Iris pigment epithelial cell (primary cell): ENCODE data around the gene PFKFB4.
A peak's percentile ranks its signal among the peaks of the same experiment; 100 is the strongest.
"Not testable (repeated sequence)": the region's sequence is repeated elsewhere in the genome, so short reads cannot be mapped to it uniquely, and the experiment has no call there.

Source experiments
- DNase-seq: peaks from one replicate; pipeline ENCODE4 v3.0.0-alpha.2; 2011; ENCODE audit warnings: low read depth

Gene PFKFB4

GRCh38 chr3:48530701-48531100 lies 25.9 kb downstream of the PFKFB4 start:
- not testable (repeated sequence) for DNase-seq

GRCh38 chr3:48528754-48529153 lies 27.8 kb downstream of the PFKFB4 start:
- peak; percentile 40 for DNase-seq

DNA sequence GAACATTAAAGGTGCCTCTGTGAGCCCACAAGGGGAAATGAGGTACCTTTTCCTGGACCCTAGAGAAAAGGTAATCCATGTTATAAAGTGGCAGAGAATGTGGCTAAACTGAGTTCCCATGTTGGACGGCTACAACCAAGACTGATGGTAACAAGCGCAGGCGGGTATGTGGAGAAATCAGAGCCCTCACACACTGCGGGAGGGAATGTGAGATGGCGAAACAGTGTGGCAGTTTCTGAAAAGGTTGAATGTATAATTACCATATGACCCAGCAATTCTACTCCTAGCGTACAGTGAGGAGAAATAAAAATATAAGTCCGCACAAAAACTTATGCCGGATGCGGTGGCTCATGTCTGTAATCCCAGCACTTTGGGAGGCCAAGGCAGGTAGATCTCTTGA lies 28.6 kb downstream of the PFKFB4 start:
- DNase-seq = no peak

GRCh38 chr3:48524970-48525369 lies 31.6 kb downstream of the PFKFB4 start:
- DNase-seq = no peak

DNA sequence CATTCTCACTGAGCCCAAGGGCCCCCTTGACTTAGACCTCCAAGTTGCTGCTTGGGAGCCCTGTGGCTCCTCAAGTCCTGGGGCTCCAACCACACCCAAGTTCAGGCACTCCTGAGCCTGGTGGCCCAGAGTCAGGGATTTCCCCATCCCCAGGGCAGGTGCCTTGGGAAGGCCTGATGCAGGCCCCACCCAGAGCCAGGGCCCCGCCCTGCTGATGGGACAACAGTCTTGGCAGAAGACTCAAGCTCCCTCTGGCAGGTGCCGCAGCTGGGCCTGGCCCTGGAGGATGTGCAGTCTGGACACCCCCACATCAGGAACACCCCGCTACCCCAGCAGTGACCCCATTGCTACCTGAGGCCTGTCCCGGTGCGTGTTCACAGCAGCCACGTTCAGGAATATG lies 35.0 kb downstream of the PFKFB4 start:
- no peak for DNase-seq

DNA sequence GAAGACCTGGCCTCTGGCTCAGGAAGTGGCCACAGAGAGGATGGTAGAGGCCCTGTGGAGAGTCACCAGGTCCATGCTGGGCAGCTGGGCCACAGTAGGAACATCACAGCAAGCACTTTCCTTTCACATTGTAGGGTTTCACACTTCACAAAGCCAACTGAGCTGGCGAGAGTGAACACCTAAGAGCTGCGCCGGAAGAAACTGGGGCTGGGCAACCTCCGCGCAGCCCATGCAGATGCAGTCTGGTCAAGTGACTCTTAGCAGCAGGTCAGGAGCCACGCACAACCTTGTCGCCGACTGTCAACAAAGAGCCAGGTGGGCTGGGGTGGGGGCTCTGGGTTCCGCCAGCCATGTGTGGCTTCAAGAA lies 37.3 kb downstream of the PFKFB4 start:
- DNase-seq = no peak

DNA sequence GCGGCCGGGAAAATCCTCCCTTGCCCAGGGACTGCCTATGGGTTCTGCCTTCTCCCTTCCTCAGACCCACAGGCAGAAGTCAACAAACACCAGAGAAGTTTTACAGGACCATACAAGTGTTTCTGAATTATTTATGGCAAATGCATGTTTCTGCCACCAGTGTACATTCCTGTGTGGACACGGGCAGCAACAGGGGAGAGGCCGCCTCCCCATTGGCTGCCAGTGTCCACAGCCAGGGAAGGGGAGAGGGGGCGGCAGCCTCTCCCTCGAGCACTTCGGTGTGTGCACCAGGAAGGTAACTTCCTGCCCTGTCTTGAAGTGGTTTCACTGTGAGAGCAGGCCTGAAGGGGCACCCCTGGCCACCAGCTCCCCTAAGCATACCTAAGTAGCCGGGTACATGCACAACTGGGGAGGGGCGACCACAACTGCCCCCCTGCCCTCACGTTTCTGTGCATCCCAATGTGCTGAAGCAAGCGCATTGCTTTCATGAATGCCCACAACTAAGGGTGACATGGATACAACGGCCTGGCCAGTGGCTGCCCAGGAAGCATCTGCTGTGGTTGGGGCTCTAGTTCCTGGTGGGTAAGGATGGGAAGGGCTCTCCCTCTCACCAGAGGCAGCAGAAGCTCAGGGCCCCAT lies 37.8 kb downstream of the PFKFB4 start:
- DNase-seq = no peak

DNA sequence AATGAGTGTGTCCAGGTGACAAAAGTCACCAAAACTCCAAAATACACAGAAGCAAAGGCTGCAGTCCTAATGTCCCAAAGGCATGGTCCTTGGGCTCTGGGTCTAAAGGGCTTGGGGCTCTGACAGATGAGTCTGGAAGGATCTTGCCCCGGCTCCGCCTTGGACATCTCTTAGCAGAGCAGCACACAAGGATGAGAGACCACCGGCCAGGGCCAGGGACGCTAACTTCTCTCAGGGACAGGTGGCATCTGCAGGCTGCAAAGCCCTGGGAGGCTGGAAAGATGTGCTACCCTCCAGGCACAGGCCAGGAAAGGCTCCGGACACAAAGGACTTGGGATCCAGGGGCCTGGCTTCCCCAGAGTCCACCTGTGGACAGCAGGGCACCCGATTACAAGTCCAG lies 38.5 kb downstream of the PFKFB4 start:
- DNase-seq = no peak

DNA sequence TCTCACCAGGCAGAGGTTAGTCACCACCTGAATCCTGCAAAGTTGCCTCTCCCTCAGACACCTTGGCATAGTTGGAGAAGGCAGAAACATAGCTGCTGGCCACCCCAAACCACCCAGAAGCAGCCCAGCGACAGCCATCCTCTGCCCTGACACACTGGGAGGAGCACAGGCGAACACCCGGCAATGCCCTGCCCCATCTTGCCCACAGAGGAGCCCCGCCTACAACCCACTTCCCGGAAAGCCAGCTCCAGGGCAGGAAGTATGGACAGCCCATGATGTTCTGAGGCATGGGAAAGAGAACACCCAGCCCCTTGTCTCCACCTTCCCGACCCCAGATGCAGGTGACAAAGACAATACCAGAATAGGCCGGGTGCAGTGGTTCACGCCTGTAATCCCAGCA lies 40.0 kb downstream of the PFKFB4 start:
- DNase-seq = no peak

- no peak for DNase-seq
Measured at GRCh38 chr3:48514431-48515227, 42.0 kb downstream of the PFKFB4 start.

DNA sequence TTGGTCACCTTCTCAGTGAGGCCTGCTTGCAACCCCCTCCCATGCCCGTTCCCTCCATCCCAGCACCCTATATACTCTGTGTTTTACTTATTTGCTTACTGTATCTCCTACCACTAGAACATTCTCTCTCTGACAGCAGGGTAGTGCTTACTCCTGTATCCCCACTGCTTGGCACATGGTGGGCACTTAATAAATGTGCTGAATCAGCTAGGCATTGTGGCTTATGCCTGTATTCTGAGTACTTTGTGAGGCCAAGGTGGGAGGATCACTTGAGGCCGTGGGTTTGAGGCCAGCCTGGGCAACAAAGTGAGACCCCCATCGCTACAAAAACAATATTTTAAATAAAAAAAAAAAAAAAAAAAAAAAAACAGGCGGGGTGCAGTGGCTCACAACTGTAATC lies 45.1 kb downstream of the PFKFB4 start:
- no peak for DNase-seq

GRCh38 chr3:48507256-48508061 lies 49.1 kb downstream of the PFKFB4 start:
- DNase-seq = peak; percentile 58

DNA sequence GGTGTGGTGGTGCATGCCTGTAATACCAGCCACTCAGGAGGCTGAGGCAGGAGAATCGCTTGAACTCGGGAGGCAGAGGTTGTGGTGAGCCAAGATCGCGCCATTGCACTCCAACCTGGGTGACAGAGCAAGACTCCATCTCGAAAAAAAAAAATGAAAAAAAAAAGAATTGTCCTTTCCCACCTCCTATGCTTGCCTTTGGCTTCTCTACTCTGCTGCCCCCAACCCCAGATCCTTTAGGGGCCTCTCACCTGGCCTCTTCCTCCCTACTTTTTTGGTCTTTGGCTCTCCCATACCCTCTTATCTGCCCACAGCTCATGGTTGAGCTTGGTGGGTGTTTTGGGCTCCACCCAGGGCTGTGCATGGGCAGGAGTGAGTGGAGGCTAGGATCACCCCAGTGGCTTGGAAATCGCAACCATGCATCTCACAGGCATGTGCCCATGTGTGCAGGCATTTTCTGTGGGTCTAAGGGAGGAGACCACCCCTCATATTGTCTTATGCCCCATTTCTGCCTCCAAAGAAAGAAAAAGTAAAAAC lies 50.6 kb downstream of the PFKFB4 start:
- DNase-seq = no peak

DNA sequence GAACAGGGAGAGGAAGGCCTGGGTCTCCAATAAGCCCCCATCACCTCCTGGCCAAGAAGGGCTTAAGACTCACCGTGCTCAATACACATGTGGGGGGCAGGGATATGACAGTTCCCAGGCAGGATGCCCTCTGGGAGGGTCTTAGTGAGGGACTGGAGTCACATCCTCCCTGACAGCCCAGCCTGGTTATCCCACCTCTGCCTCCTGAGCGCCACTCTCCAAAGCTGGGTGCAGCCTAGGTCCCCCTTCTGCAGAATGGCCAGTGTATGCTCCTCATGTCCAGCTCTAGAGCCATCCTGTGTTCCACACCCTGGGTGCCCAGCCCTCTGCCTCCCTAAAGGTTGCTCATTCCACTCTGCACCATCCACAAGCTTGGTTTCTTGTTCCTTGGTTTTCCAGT lies 51.5 kb downstream of the PFKFB4 start:
- DNase-seq = no peak

DNA sequence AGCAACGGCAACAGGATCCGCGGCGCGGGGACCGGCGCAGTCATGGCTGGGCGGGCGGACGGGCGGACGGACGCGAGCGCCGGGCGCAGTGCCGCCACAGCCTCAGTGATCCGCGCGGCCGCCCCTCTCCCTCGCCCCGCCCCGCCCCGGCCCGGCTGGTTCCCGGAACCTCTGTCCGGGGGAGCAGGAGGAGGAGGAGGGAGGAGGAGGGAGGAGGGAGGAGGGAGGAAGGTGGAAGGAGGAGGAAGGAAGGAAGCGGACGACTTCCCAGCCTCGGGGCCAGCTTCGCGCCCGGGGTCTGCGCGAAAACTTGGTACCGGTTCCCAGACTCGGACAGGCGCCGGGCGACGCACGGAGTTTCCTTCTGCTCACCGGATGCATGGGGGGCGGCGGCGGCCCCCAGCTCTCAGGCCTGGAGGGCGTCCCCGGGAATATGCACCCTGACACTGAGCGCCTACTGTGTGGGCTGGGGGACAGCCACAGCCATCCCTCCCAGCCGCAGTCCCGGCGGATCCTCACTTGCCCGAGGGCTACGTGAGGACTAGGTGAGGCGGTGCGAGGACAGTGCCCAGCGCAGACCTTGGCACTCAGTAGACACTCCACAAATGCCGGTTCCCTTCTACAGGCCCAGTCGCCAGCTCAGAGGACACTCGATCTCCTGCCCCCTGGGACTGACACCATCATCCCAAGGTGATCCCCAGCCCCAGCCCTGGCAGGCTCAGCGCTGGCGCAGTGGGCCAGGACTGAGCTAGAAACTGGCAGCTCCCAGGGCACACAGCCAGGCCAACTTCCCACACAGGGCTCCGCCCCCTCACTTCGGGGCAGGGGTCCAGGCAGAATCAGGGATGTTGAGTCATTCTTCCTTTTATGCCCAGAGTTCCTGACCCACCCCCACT lies 52.3 kb downstream of the PFKFB4 start, which contains the start of gene SHISA5:
Gene SHISA5 (minus strand): TSS at position 124 of the 896 bp plus-strand sequence. CDS start 80 bp downstream, at position 44.
- peak; percentile 51 for DNase-seq

DNA sequence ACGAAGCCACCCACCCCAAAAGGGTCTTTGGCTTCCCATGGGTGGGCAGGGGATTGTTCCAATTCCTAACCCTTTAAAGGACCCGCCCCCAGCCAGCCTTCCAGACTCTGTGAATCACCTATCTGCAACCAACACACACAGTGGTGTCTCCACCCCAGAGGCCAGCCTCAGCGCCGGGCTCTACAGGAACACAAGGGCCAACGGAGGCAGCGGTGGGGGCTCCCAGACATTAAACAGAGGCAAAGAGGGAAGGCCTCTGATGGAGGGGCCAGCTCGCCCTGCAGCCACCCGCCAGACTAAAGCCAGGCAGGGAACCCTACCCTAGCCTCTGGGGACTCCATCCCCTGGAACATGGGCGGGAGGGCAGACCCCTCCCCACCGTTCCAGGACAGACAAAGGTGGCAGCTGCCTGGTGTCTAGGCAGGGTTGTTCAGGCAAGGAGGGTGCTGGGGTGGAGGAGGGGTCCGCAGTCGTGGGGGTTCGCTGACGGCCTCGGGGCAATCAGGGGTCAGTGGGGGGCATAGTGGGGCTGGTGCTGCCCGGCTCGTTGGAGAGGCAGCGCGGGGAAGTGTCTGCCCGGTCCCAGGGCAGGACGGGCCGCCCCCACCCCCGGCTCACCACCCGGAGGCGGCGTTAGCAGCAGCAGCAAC lies 53.1 kb downstream of the PFKFB4 start:
- DNase-seq = peak; percentile 72

- no peak for DNase-seq
Measured at GRCh38 chr3:48502728-48503168, 53.9 kb downstream of the PFKFB4 start.

DNA sequence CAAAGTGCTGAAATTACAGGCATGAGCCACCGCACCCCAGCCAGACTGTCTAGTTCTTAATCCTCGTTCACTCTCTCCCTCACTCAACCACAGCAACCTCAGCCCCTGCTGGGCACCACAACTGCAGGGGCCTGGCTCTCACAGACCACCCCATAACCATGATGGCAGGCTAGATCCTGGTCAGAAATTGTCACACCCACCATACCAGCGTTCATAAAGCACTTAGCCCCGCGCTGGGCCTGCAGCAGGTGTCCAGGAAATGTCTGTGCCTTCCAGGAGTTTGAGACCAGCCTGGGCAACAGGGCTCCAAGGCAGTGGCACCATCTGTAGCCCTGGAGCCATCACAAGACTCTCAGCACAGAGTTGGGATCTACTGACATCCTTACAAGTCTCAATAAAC lies 54.5 kb downstream of the PFKFB4 start:
- no peak for DNase-seq

DNA sequence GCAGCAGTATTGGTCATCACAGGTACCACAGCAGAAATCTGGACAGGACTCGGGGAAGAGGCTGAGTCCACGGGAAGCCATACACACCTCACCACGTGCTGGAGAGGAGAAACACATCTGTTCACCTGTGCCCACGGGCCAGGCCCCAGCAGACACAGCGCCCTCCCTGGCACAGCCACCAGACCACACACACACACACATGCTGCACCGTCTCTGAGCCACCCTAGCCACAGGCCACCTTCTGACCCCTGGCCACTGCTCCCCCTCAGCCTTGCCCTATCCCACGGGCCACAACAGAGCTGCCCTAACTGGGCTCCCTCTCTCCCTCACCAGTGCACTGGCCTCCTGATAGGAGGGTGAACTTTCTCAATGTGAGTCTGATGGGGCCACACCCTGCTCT lies 55.4 kb downstream of the PFKFB4 start:
- no peak for DNase-seq

- no peak for DNase-seq
Measured at GRCh38 chr3:48500656-48501055, 55.9 kb downstream of the PFKFB4 start.

GRCh38 chr3:48493203-48493501 lies 63.5 kb downstream of the PFKFB4 start:
- no peak for DNase-seq
